NCI-H1105 (cell line): Measurements from ENCODE around the gene PLA2G4F.

Experiments used
- DNase-seq: peaks from one replicate; lab custom pipeline; 2025; lab: John Stamatoyannopoulos, UW

Gene PLA2G4F

GRCh38 chr15:42131826-42132806, 24.3 kb downstream of the PLA2G4F start:
- peak; percentile 28 for DNase-seq

GRCh38 chr15:42131006-42131405, 25.4 kb downstream of the PLA2G4F start:
- DNase-seq = no peak

DNA sequence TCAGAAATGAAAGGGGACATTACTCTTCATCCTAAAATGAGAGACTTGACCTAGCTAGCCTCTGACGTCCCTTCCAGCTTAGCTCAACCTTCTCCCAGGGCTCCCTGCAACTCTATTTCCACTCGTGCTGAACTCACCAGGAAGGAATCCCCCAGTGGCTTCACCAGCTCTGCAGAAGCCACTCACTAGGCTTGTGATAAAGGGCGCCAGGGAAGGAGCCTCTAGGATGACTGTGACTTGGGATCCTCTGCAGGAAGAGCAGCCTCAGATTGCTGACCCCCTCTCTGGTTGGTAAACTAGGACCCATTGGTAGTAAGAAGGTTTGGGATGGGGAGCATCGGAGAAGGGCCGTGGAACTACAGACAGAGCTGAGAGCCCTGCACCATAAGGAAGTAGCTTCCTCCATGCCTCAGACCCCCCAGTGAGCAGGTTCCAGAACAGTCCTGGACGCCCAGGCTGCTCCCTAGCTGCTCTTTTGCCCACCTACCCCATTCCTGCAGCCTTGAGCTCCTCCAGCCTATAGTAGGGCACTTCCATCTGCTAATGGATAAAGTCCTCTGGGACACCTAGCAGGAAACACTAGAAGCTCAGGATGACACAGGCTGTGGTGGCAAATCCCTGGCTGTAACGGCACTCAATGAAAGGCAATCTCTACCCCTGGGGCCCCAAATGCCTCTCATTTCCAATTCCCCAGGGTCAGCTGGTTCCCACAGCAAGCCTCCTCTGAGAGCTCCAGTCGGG, 26.0 kb downstream of the PLA2G4F start:
- DNase-seq = no peak

DNA sequence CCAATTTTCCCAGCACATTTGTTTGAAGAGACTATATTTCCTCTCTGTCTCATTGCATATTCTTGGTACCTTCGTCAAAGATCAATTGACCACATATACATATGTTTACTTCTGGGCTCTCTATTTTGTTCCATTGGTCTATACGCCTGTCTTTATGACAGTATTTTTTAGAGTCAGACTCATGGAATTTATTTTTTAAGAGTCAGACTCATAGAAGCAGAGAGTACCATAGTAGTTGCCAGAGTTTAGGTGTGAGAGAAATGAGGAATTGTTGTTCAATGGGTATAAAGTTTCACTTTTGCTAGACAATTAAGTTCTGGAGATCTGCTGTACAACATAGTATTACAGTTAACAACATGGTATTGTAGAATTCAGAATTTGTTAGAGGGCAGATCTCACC, 27.1 kb downstream of the PLA2G4F start:
- no peak for DNase-seq

- no peak for DNase-seq
Observed at GRCh38 chr15:42128476-42128875, 28.0 kb downstream of the PLA2G4F start.

GRCh38 chr15:42123546-42123945, 32.9 kb downstream of the PLA2G4F start:
- no peak for DNase-seq

DNA sequence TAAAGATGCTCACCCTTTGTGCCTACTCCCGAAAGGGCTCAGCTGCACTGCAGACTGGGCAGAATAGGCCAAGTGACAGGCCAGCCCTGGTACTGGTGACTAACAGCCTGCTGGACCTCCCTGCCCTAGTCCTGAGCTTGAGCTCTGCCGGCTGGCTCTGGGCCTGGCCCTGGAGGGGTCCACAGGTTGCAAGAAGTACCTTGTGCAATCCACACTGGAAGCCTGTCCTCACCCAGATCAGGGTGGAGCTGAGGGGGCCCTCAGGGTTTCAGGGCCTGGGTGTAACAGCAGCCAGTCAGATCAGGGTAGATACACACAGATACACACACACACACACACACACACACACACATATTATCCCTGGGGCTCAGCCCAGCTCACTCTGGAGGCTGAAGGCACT, 34.8 kb downstream of the PLA2G4F start:
- no peak for DNase-seq

- no peak for DNase-seq
Observed at GRCh38 chr15:42121021-42121420, 35.4 kb downstream of the PLA2G4F start.

DNA sequence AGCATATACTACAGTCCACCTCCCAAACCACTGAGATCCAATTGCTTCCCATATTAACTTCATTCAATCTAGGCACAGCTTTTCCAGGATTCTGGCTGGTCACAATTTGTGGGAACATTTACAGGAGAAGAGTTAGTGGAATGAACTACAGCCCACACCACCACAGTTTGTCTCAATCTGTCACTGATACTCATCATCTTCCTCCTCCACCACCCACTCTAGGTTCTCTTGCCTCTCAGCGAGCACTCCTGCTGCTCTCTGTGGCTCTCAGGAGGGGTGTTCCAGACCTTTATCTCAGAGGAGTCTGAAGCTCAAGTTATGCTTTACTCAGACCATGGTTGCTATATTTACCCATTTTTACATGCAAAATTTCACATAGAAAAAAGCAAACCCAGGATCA, 36.2 kb downstream of the PLA2G4F start:
- no peak for DNase-seq

- no peak for DNase-seq
Observed at GRCh38 chr15:42119446-42119760, 37.0 kb downstream of the PLA2G4F start.

GRCh38 chr15:42118650-42119445, 37.6 kb downstream of the PLA2G4F start:
- DNase-seq = peak; percentile 23

GRCh38 chr15:42111924-42112323, 44.5 kb downstream of the PLA2G4F start:
- no peak for DNase-seq

DNA sequence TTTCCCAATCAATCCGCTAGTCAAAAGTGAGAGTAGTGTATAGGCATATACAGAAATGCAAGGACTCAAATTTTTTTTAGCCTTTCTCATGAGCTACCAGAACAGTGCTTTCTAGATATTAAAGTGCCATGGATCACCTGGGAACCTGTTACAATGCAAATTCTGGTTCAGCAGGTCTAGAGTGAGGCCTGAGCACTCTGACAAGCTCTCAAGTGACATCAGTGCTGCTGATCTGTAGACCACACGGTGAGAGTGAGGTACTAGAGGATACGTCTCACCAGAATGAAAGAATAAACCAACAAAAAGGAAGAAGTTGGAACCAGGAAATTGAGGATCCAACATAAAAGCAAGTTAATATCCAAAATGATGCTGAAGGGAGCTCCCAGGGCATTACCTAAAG, 46.1 kb downstream of the PLA2G4F start:
- no peak for DNase-seq

DNA sequence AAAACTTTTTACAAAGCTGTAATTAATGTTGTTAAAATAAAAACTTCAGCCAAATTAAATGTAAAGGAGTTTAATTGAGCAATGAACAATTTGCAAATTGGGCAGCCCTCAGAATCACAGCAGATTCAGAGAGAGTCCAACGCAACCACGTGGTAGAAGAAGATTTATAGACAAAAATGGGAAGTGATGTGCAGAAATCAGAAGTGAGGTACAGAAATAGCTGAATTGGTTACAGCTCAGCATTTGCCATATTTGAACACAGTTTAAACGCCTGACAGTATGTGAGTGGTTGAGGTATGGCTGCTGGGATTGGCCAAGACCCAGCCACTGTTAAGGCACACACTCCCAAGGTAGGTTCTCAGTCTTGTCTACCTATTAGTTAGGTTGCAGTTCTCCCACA, 47.6 kb downstream of the PLA2G4F start:
- no peak for DNase-seq

DNA sequence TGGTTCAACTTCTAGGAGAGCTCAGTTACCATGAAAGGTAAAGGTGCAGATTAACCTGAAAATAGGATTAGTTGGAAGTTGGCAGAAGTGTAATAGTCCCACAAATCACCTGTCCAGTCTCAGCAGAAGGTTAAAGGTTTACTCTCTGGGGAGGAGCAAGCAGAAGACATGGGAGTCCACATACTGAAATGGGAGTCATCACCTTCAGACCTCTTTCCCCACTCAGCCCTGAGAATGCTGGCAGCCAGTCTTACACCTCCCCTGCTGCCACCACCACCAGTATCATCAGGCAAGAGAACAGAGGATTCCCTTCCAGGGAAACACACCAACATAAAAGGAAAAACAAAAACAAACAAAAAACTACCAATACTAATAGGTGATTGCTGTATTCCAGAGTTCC, 48.2 kb downstream of the PLA2G4F start:
- no peak for DNase-seq

DNA sequence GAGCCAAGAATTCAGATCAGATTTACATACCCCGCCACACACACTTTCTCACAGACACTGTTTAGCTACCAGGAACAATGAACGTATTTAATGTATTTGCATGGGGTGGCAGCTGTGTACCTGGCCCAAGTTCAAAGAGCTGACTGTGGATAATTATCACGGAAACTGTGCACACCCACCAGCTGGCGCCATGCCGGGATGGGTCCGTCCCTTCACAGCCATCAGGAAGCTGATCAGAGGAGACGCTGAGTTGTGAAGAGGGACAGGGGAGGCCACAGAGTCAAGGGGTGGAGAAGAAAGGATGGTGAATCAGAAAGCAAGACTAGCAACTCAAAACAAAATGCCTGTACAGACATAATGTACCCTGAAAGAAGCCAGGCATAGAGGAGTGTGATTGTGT, 49.0 kb downstream of the PLA2G4F start:
- peak; percentile 68 for DNase-seq

DNA sequence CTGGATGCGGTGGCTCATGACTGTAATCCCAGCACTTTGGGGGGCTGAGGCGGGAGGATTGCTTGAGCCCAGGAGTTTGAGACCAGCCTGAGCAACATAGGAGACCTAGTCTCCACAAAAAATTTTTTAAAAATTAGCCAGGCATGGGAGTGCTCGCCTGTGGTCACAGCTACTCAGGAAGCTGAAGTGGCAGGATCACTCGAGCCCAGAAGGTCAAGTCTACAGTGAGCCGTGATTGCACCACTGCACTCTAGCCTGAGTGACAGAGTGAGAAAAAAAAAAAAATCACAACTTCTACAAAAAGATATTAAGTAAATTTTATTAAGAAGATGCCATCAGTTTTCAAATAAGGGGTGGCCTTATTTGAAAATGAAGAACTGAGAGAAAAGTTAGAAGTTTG, 50.1 kb downstream of the PLA2G4F start:
- no peak for DNase-seq

DNA sequence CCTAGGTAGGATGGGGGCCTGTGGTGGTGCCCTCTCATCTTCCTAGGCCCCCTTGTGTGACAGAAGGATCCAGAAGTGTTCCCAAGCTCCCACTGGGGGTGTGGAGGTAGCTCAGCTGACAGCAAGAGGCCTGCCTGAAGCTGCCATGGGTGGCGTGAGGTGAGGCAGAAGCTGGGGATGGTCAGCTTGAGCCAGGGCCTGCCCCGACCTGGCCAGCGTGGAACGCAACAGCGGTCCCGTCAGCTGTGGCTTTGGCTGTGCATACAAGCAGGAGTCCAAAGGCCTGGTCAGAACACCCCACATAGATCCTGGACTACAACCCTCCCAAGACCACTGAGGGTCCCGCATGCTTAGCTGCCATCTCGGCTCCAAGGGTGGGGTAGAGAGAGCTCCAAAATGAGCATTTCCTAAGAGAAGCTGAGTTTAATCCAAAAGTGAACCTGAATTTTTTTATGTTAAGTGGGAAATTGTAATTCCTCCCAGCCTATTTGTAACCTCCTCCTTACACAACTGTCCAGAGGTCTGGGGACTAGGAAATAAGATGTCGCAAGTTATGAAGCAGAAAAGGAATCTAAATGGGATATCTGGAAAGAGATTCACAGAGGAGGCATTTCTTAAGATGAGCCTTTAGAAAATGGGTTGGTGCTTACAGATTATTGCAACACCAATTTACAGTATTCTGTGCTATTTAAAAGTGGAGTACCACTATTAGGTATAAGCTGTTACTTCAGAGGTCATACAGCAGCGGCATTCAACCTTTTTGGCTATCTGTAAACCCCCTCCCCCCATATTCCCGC, 52.1 kb downstream of the PLA2G4F start:
- no peak for DNase-seq

- DNase-seq = no peak
Observed at GRCh38 chr15:42102646-42103235, 53.7 kb downstream of the PLA2G4F start.

GRCh38 chr15:42101861-42102260, 54.6 kb downstream of the PLA2G4F start:
- no peak for DNase-seq
